ENCODE results near the gene KCNH2. TPM values are rescaled to one million over a fixed set of nuclear protein-coding genes. Genes with fewer than 3 reads are reported as not detected.
A peak's percentile ranks its signal among the peaks of the same experiment; 100 is the strongest.
"Not testable (repeated sequence)": the region's sequence is repeated elsewhere in the genome, so short reads cannot be mapped to it uniquely, and the experiment has no call there.

Gene KCNH2, protein sequence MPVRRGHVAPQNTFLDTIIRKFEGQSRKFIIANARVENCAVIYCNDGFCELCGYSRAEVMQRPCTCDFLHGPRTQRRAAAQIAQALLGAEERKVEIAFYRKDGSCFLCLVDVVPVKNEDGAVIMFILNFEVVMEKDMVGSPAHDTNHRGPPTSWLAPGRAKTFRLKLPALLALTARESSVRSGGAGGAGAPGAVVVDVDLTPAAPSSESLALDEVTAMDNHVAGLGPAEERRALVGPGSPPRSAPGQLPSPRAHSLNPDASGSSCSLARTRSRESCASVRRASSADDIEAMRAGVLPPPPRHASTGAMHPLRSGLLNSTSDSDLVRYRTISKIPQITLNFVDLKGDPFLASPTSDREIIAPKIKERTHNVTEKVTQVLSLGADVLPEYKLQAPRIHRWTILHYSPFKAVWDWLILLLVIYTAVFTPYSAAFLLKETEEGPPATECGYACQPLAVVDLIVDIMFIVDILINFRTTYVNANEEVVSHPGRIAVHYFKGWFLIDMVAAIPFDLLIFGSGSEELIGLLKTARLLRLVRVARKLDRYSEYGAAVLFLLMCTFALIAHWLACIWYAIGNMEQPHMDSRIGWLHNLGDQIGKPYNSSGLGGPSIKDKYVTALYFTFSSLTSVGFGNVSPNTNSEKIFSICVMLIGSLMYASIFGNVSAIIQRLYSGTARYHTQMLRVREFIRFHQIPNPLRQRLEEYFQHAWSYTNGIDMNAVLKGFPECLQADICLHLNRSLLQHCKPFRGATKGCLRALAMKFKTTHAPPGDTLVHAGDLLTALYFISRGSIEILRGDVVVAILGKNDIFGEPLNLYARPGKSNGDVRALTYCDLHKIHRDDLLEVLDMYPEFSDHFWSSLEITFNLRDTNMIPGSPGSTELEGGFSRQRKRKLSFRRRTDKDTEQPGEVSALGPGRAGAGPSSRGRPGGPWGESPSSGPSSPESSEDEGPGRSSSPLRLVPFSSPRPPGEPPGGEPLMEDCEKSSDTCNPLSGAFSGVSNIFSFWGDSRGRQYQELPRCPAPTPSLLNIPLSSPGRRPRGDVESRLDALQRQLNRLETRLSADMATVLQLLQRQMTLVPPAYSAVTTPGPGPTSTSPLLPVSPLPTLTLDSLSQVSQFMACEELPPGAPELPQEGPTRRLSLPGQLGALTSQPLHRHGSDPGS
- total RNA-seq, result 100 to 1,000 TPM; 113 to 163 (median 126) TPM
- polyA plus RNA-seq, result 132 TPM
- long read RNA-seq, donor 1, full-length matches to known transcripts, result 237 of 563 reads
- long read RNA-seq, donor 1, partial matches to known transcripts, result 276 of 563 reads
- long read RNA-seq, donor 1, other reads (novel, unspliced or antisense), result 50 of 563 reads
- long read RNA-seq, donor 2, full-length matches to known transcripts, result 152 of 275 reads
- long read RNA-seq, donor 2, partial matches to known transcripts, result 104 of 275 reads
- long read RNA-seq, donor 2, other reads (novel, unspliced or antisense), result 19 of 275 reads
- long read RNA-seq, donor 3, transcript KCNH2-204 (5 exons, 2,430 nt), result major isoform, 179 of 475 reads
- long read RNA-seq, donor 3, partial matches to known transcripts, result 265 of 475 reads
- long read RNA-seq, donor 3, other reads (novel, unspliced or antisense), result 27 of 475 reads
- long read RNA-seq, donor 4, full-length matches to known transcripts, result 137 of 277 reads
- long read RNA-seq, donor 4, partial matches to known transcripts, result 104 of 277 reads
- long read RNA-seq, donor 4, other reads (novel, unspliced or antisense), result 36 of 277 reads

DNA sequence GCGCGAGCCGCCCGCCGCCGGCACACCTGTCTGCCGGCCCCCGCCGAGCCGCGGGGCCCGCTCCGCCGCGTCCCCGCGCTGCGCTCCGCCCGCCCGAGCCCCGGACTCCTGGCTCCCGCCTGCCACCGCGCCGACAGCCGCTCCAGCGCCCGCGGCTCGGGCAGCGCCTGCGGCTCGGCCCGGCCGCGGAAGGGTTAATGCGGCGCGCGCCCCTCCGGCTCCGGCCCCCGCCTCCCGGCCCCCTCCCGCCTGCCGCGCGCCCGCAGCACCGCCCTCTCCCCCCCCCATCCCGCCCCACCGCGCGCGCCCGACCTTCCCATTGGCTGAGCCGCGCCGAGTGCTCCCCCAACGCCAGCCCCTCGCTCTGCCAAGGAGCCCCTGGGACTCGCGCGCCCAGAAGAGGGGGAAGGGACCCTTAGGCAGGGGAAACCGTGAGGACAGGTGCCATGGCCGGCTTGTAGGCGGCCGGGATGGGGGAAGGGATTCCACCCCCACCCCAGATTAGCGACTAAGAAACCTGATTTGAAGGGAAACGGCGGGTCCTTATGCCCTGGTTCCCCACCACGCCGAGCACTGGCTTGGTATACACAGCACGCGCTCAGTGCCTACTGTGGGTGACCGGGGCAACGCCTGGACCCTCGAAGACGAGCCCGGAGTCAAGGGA lies at the start of gene KCNH2:
TSS of gene KCNH2 (minus strand) at position 196 of the 664 bp plus-strand sequence. CDS start 408 bp downstream, outside the sequence.
- intact Hi-C loops (cut with DNase I), result no loop called here
- H3K4me1 ChIP-seq (ENCODE audit: control insufficient read depth, insufficient read depth, low read length), result peaks cover 2% of the 10 kb centered on the region
- no peaks in the 10 kb centered on the region for H3K9me3 ChIP-seq (ENCODE audit: control insufficient read depth, low read length)
- WGBS, result 1% methylated on average over 81 of the region's 81 CpGs
- H3K27ac ChIP-seq (ENCODE audit: low read length), result peak within 1 kb of the TSS; percentile 97
- H3K27me3 ChIP-seq (ENCODE audit: control insufficient read depth, insufficient read depth), result no peaks in the 10 kb centered on the region
- DNase-seq, result peak; percentile 64 to 90 (median 87)
- ATAC-seq, result peak; percentile 39 to 48
- peak within 1 kb of the TSS; percentile 76 for H3K4me3 ChIP-seq (ENCODE audit: low read length)

DNA sequence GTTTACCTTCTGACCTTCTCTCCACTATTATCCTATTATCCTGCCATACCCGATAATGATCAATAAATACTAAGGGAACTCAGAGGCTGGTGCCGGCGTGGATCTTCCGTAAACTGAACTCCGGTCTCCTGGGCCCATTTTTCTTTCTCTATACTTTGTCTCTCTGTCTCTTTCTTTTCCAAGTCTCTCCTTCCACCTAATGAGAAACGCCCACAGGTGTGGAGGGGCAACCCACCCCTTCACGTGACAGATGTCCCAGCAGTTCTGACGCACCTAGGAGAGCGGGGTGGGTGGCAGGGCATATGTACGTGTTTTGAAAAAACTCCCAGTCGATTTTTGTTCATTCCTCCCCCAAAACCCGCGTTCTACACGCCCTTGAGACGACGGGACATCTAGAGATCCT lies 49.6 kb upstream of the KCNH2 start:
- H3K4me1 ChIP-seq (ENCODE audit: control insufficient read depth, insufficient read depth, low read length); H3K27me3 ChIP-seq (ENCODE audit: control insufficient read depth, insufficient read depth); DNase-seq; H3K27ac ChIP-seq (ENCODE audit: low read length); ATAC-seq; H3K9me3 ChIP-seq (ENCODE audit: control insufficient read depth, low read length): not testable (repeated sequence)
- peak overlapping the region; percentile 80 for H3K4me3 ChIP-seq (ENCODE audit: low read length)
- WGBS, result 4% methylated on average over 16 of the region's 16 CpGs
- intact Hi-C loops (cut with DNase I), result loop anchor here in 2 of 4 donors (10.0 kb wide), 2 partner anchors 57 to 87 kb away; partner anchors contain the start of genes AGAP3 (in 1 of the 2), FASTK (in 1 of the 2) and TMUB1 (in 1 of the 2)

DNA sequence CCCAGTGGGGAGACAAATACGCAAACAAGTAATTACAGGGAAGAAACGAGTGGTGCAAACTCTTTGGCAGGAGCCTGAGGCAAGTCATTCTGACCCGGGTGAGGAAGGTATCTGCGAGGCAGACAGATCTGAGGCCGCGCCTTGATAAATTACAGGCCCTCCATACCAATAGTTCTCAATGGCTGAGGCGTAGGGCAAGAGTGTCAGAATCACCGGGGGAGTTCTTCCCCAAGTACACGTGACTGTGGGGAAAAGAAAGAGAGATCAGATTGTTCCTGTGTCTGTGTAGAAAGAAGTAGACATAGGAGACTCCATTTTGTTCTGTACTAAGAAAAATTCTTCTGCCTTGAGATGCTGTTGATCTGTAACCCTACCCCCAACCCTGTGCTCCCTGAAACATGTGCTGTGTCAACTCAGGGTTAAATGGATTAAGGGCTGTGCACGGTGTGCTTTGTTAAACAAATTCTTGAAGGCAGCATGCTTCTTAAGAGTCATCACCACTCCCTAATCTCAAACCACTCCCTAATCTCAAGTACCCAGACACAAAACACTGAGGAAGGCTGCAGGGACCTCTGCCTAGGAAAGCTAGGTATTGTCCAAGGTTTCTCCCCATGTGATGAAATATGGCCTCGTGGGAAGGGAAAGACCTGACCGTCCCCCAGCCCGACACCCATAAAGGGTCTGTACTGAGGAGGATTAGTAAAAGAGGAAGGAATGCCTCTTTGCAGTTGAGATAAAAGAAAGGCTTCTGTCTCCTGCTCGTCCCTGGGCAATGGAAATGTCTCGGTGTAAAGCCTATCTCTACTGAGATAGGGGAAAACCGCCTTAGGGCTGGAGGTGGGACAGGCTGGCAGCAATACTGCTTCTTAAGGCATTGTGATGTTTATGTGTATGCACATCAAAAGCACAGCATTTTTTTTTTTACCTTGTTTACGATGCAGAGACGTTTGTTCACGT lies 48.9 kb upstream of the KCNH2 start:
- not testable (repeated sequence) for ATAC-seq; H3K27ac ChIP-seq (ENCODE audit: low read length); H3K27me3 ChIP-seq (ENCODE audit: control insufficient read depth, insufficient read depth); H3K9me3 ChIP-seq (ENCODE audit: control insufficient read depth, low read length); H3K4me3 ChIP-seq (ENCODE audit: low read length); H3K4me1 ChIP-seq (ENCODE audit: control insufficient read depth, insufficient read depth, low read length)
- 37% methylated on average over 19 of the region's 19 CpGs for WGBS
- intact Hi-C loops (cut with DNase I), result loop anchor here in 2 of 4 donors (10.0 kb wide), 2 partner anchors 58 to 88 kb away; partner anchors contain the start of genes AGAP3 (in 1 of the 2), FASTK (in 1 of the 2) and TMUB1 (in 1 of the 2)
- DNase-seq, result peak in 1 of 3 donors; percentile 36

DNA sequence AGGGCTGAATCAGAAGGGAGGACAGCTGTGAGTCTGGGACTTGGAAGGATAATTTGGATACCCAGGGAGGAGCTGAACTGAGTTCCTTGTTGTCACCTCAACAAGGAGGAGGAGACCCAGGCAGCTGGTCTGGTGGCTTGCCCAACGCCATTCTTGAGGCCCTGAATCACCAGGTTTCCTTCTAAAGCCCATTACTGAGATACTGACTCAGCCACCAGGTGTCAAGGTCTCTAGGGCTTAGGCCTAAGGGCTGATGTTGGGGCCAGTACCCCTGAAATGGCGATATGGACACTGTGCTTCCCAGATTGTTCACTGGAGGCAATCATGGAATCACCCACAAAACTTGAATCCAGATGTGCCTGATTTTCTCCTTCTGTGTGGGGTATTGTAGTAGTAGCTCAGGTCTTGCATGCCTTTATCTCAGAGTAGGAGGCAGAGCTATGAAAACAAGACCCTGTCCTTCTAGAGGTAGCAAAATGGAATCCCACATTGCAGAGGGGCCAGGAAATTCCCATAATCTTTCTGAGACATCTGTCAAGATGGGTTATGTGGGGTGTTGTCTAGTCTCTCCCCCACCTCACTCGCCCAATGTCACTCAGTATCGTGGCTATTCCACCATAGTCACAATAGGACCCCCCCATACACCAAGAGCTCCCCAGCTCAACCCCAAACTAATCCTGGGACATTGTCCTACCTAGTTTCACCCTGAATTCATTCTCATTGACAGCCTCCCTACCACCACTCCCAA lies 48.0 kb upstream of the KCNH2 start:
- no peak overlapping the region for H3K27ac ChIP-seq (ENCODE audit: low read length)
- no peak for ATAC-seq
- H3K4me1 ChIP-seq (ENCODE audit: control insufficient read depth, insufficient read depth, low read length), result no peaks in the 10 kb centered on the region
- DNase-seq, result no peak
- H3K27me3 ChIP-seq (ENCODE audit: control insufficient read depth, insufficient read depth), result no peaks in the 10 kb centered on the region
- intact Hi-C loops (cut with DNase I), result loop anchor here in 2 of 4 donors (10.0 kb wide), 2 partner anchors 59 to 89 kb away; partner anchors contain the start of genes AGAP3 (in 1 of the 2), FASTK (in 1 of the 2) and TMUB1 (in 1 of the 2)
- H3K9me3 ChIP-seq (ENCODE audit: control insufficient read depth, low read length), result no peaks in the 10 kb centered on the region
- 90% methylated on average over 4 of the region's 4 CpGs for WGBS
- no peak overlapping the region for H3K4me3 ChIP-seq (ENCODE audit: low read length)

DNA sequence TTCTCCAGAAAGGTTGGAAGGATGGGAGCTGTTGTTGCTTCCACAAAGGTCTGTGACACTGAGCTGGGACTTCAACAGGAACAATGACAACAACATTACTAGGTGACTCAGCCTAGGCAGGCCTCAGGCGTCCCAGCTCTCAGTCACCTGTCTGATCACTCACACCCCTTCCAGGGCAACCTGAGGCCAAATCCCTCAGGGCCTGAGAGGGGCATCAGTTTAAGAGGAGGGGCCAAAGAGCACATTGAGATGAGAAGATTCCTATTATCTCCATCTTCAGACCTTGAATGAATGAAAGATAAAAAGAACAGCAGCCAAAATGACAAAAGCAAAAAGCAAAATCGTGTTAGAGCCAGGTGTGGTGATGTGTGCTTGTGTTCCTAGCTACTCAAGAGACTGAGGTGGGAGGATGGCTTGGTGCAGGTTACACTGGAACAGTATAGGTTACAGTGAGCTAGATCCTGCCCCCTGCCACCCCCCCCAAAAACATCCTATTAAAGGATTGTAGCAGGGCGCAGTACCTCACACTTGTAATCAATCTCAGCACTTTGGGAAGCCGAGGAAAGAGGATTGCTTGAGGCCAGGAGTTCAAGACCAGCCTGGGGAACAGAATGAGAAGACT lies 46.4 kb upstream of the KCNH2 start, which contains the start of gene ATG9B:
TSS of gene ATG9B (minus strand) at position 60 of the 622 bp plus-strand sequence. CDS start 71 bp downstream, outside the sequence.
- H3K27ac ChIP-seq (ENCODE audit: low read length), result no peak within 1 kb of the TSS
- no peaks in the 10 kb centered on the region for H3K4me1 ChIP-seq (ENCODE audit: control insufficient read depth, insufficient read depth, low read length)
- ATAC-seq (no peak), DNase-seq (no peak)
- no peak within 1 kb of the TSS for H3K4me3 ChIP-seq (ENCODE audit: low read length)
- no peaks in the 10 kb centered on the region for H3K27me3 ChIP-seq (ENCODE audit: control insufficient read depth, insufficient read depth)
- no peaks in the 10 kb centered on the region for H3K9me3 ChIP-seq (ENCODE audit: control insufficient read depth, low read length)
- intact Hi-C loops (cut with DNase I), result loop anchor here in 2 of 4 donors (10.0 kb wide), 2 partner anchors 60 to 90 kb away; partner anchors contain the start of genes AGAP3 (in 1 of the 2), FASTK (in 1 of the 2) and TMUB1 (in 1 of the 2)
- WGBS, result 81% methylated on average over 4 of the region's 4 CpGs

DNA sequence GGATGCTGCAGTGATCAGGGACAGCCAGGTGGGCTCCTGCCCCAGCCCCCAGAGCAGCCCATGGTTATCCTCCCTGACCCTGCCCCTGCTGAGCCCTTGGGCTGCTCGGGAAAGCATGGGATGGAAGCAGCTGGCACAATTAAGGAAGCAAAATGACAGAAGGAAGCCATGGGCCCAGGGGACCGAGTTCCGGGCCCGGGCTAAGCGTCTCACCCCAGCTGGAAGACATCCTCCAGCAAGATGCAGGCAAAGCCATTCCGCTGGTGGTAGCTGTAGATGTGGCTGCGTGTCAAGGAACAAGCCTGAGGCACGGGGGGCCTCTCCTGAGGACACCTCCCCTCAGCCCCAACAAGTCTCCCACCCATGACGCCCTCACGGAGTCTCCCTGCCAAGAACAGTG lies 45.1 kb upstream of the KCNH2 start:
- intact Hi-C loops (cut with DNase I), result loop anchor here in 2 of 4 donors (10.0 kb wide), 2 partner anchors 62 to 92 kb away; partner anchors contain the start of genes AGAP3 (in 1 of the 2), FASTK (in 1 of the 2) and TMUB1 (in 1 of the 2)
- DNase-seq, result no peak
- Histone ChIP-seq H3K4me1 (ENCODE audit: control insufficient read depth, insufficient read depth, low read length) (peaks cover 7% of the 10 kb centered on the region), H3K27me3 (ENCODE audit: control insufficient read depth, insufficient read depth) (no peaks in the 10 kb centered on the region), H3K27ac (ENCODE audit: low read length) (no peak overlapping the region), H3K4me3 (ENCODE audit: low read length) (no peak overlapping the region), H3K9me3 (ENCODE audit: control insufficient read depth, low read length) (no peaks in the 10 kb centered on the region)
- no peak for ATAC-seq
- WGBS, result 54% methylated on average over 10 of the region's 10 CpGs

DNA sequence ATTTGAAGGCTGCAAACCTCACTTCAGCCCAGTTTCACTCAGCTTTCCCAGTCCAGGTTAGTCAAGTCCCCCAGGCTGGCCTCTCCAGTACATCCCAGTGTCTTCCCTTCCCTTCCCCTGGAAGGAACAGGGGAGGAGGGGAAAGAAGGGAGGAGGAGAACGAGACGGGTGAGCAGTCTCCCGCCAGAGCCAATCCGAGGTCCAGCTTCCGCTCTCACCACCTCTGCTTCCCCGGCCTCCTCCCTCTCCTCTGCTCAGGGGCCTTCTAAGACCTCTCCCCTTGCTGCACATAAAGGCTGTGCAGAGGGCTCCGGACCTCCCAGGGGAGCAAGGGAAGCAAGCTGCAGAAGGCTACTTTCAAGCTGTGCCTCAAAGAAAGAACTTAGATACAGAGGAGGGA lies 42.1 kb upstream of the KCNH2 start:
- intact Hi-C loops (cut with DNase I), result loop anchor here in 2 of 4 donors (10.0 kb wide), 2 partner anchors 65 to 95 kb away; partner anchors contain the start of genes AGAP3 (in 1 of the 2), FASTK (in 1 of the 2) and TMUB1 (in 1 of the 2)

More for the DNA sequence above, 42.1 kb upstream of the KCNH2 start:
- Histone ChIP-seq H3K27ac (ENCODE audit: low read length) (no peak overlapping the region), H3K27me3 (ENCODE audit: control insufficient read depth, insufficient read depth) (no peaks in the 10 kb centered on the region), H3K9me3 (ENCODE audit: control insufficient read depth, low read length) (no peaks in the 10 kb centered on the region), H3K4me1 (ENCODE audit: control insufficient read depth, insufficient read depth, low read length) (peaks cover 8% of the 10 kb centered on the region), H3K4me3 (ENCODE audit: low read length) (no peak overlapping the region)
- ATAC-seq (no peak), DNase-seq (peak in 1 of 3 donors; percentile 47)
- WGBS, result 46% methylated on average over 7 of the region's 7 CpGs
